Gastrocnemius medialis (tissue), 4 donors: ENCODE results near the gene PLEKHH3.

Experiments
- POLR2A ChIP-seq, 2 donors: fragments of 450-650 bp; IDR thresholded peaks; one replicate each; pipeline ENCODE4 v1.6.1; 2017; ENCODE audit warnings: antibody characterized with exemption in 2 of 2, mild to moderate bottlenecking in 2 of 2, moderate library complexity in 2 of 2
- TF ChIP-seq, protein P1 (sequence below), 5 experiments: fragments of 450-650 bp in 3 of 5; fragments of 200-600 bp in 2 of 5; sonication (generic) in 2 of 5; IDR thresholded peaks in 4 of 5; conservative IDR thresholded peaks in 1 of 5; 1 replicate in 4 of 5; 2 replicates in 1 of 5; pipeline ENCODE4 v1.5.1; 2016 to 2019; ENCODE audit warnings: antibody characterized with exemption in 5 of 5, mild to moderate bottlenecking in 3 of 5, moderate library complexity in 3 of 5

DNA sequence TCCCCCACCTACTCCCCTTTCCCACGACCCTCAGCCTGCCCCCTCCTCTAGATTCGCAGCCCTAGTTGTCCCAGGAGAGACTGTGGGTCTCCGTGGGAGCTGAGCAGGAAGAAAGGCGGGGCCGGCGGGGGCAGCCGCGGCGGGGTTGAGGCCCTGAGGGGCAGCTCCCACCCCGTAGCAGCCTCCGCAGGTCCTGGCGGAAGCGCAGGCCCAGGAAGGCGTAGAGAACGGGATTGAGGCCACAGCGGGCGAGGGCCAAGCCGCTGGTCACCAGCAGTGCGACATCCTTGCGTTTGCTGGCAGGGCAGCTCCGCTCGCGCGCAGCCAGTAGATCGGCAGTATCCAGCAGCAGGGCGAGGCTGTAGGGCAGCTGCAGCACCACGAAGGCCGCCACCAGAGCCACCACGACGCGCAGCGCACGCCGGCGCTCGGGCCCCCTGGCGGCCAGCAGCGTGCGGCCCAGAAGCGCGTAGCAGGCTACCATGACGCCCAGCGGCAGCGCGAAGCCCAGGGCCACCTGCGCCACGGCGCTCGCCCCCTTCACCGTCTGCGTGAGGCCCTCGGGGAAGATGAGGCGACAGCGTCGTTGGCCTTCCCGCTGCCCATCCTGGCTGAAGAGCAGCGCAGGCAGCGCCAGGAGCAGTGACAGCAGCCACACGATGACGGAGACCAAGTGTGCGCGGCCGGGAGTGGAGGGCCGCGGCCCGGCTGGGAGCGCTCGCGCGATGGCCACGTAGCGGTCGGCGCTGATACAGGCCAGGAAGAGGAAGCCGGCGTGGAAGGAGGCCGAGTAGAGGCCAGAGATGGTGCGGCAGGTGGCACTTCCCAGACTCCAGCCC is 2.9 kb upstream of the PLEKHH3 start:
- TF ChIP-seq, protein P1, sequence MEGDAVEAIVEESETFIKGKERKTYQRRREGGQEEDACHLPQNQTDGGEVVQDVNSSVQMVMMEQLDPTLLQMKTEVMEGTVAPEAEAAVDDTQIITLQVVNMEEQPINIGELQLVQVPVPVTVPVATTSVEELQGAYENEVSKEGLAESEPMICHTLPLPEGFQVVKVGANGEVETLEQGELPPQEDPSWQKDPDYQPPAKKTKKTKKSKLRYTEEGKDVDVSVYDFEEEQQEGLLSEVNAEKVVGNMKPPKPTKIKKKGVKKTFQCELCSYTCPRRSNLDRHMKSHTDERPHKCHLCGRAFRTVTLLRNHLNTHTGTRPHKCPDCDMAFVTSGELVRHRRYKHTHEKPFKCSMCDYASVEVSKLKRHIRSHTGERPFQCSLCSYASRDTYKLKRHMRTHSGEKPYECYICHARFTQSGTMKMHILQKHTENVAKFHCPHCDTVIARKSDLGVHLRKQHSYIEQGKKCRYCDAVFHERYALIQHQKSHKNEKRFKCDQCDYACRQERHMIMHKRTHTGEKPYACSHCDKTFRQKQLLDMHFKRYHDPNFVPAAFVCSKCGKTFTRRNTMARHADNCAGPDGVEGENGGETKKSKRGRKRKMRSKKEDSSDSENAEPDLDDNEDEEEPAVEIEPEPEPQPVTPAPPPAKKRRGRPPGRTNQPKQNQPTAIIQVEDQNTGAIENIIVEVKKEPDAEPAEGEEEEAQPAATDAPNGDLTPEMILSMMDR (IDR thresholded peaks at IDR 0.05 in 4 of 5, conservative IDR thresholded peaks at IDR 0.05 in 1 of 5), result peak; percentile 85 to 98 (median 97)
- TF ChIP-seq POLR2A (IDR thresholded peaks at IDR 0.05), result no peak
